CD4-positive, alpha-beta T cell treated with Interleukin-21 for 1 hour (primary cell): ENCODE results near the gene ORMDL2.
"Not testable (repeated sequence)": the region's sequence is repeated elsewhere in the genome, so short reads cannot be mapped to it uniquely, and the experiment has no call there.

ENCODE experiments used
- DNase-seq: peaks from one replicate; pipeline ENCODE4 v3.0.0-alpha.2; 2020

Gene ORMDL2

DNA sequence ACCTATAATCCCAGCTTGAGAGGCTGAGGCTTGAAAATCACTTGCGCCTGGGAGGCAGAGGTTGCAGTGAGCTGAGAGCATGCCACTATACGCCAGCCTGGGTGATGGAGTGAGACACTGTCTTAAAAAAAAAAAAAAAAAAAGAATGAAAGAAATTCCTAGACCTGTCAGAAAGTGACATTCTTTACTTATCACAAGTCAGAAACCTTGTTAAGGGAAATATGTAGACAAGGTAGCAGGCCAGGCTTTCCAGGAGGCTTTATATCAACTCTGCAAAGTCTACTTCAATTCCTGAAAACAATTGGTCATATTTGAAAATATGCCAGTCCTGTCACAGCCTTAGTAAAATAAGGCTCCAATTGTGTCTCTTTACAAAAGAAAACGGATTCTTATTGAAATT lies 44.0 kb downstream of the ORMDL2 start:
- no peak for DNase-seq

DNA sequence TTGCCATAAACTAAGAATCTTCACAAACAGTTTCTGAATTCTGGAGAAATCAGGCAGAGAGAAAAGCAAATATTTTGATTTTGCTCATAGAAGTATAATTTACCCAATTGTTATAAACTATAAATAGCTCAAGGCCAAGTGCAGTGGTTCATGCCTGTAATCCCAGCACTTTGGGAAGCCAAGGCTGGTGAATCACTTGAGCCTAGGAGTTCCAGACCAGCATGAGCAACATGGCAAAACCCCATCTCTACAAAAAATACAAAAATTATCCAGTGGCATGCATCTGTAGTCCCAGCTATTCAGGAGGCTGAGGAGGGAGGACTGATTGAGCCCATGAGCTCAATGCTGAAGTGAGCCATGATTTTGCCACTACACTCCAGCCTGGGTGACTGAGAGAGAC lies 44.4 kb downstream of the ORMDL2 start:
- DNase-seq: no peak

DNA sequence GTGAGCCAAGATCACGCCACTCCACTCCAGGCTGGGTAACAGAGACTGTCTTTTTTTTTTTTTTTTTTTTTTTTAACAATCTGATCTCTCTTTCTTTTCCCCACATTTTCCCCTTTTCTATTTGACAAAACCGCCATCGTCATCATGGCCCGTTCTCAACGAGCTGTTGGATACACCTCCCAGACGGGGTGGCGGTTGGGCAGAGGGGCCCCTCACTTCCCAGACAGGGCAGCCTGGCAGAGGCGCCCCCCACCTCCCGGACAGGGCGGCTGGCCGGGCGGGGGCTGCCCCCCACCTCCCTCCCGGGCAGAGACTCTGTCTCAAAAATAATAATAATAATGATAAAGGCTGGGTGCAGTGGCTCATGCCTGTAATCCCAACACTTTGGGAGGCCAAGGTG lies 45.1 kb downstream of the ORMDL2 start:
- DNase-seq: not testable (repeated sequence)

DNA sequence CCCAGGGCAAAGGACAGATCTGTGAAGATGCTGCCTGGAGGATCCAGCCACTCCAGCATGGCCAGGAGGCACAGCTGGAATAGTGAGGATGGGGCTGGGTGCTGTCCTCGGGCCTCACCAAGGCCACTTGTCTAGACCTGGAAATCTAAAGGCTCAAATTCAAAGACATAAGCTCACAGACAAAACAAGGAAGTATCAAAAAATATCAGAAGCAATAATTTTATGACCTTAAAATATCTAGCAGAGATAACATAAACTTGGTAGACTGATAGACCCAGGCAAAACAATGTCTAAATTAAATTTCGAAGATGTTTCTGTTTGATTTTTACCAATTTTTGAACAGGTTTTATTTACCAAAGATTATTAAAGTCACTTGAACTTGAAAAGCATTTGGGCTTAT lies 47.5 kb downstream of the ORMDL2 start:
- no peak for DNase-seq

DNA sequence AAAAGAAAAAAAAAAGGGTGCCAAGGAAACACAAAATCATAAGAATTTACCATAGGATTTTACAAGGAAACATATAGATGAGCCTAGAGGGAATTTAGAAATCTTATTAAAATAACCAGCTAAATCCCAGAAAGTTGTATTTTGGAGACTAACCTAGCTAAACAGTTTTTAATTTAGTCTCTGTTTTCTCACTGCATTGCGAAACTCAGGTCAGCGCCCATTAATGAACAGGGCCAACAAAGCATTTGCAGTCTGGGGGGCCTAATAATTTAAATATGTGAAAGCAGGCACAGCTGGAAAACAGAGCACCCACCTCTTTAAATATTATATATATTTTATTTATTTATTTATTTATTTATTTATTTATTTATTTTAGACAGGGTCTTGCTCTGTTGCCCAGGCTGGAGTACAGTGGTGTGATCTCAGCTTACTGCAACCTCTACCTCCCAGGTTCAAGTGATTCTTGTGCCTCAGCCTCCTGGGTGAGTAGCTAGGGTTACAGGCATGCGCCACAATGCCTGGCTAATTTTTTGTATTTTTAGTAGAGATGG lies 48.7 kb downstream of the ORMDL2 start:
- DNase-seq: not testable (repeated sequence)
